GM19238 (cell line): ENCODE measurements around the gene CSN3.

Experiments used
- DNase-seq: peaks from one replicate; pipeline ENCODE4 v3.0.0; 2011; ENCODE audit warnings: low spot score; ENCODE audit not compliant: insufficient read length

The CSN3 gene

GRCh38 chr4:70291341-70291740 is 48.9 kb downstream of the CSN3 start:
- DNase-seq = no peak

DNA sequence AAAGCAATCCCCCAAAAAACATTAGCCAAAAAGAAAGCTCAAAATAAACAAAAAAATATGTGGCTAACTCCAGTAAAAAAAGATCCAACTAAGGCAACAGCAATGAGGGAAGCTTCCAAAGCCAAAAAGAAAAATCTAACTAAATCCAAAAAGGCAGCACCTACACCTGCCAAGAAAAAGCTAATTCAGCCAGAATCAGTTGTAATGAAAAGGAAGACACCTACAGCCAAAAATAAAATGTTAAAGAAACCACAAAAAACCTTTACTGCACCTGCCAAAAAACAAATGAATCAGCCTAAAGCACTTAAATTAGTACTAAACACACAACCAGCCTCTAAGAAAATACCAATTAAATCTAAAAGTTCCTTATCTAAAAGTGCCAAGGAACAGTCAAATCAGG is 55.2 kb downstream of the CSN3 start:
- DNase-seq = no peak

GRCh38 chr4:70298051-70298450 is 55.7 kb downstream of the CSN3 start:
- no peak for DNase-seq

- DNase-seq = no peak
Measured at GRCh38 chr4:70299643-70300042, 57.2 kb downstream of the CSN3 start.

DNA sequence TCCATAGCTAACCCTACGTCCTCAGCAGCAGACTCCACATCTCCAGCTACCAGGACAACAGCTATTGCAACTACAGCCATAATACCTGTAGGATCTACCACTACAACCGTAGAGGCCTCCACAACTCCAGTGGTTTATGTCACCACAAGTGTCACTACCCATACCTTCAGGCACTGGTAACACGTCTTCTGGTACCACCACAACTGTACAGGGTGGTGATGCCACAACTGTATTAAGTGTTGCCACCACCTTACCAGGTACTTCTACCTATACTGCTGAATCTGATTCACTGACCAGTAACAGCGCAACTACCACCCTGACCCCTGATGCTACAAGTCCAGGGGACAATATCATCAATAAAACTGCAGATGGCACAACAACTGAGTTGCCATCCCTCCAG is 57.8 kb downstream of the CSN3 start:
- no peak for DNase-seq
